Limb (tissue), 2 donors: ENCODE results near the gene GATA1.
"Not testable (repeated sequence)": the region's sequence is repeated elsewhere in the genome, so short reads cannot be mapped to it uniquely, and the experiment has no call there.

ENCODE experiments used
- DNase-seq, 2 donors: peaks; one replicate each; pipeline ENCODE4 v3.0.0-alpha.2; 2016; ENCODE audit errors: extremely low spot score in 2 of 2

GATA1 gene

GRCh38 chrX:48814722-48815121, 28.3 kb downstream of the GATA1 start:
- DNase-seq, result no peak

DNA sequence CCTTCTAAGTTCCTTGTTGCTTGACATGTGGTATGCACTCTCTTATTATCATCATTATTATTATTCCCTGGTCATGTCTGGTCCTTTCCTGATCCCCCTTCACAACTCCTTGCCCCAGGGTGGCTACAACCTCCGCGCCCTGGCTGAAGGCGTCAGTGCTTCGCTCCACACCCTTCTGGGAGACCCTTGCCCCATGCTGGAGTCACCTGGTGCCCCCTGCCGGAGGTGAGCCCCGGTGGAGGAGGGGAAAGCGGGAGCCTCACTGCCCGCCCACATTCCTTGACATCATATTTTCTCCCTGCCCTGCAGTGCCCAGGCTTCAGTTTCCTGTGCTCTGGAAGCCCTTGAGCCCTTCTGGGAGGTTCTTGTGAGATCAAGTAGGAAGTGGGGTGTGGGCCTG, 28.9 kb downstream of the GATA1 start:
- no peak for DNase-seq

- no peak for DNase-seq
Observed at GRCh38 chrX:48816014-48816810, 29.8 kb downstream of the GATA1 start.

GRCh38 chrX:48818098-48818497, 31.7 kb downstream of the GATA1 start:
- DNase-seq, result no peak

DNA sequence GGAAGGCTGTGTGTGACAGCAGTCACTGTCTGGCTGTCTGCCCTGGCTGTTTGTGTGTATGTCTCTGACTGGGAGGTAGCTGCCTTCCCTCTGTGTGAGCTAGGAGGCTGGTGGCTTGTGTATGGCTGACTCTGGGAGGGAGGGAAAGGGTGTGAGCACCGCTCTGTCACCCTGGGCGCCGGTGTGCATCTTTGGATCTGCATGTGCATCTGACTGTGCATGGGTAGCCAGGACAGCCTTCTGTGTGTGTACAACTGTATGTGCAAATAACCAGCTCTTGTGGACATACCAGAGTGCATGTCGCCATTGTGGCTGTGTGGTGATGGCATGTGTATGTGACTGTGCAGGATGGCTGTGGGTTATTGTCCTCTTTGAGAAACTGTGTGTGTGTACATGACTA, 32.5 kb downstream of the GATA1 start:
- no peak for DNase-seq

DNA sequence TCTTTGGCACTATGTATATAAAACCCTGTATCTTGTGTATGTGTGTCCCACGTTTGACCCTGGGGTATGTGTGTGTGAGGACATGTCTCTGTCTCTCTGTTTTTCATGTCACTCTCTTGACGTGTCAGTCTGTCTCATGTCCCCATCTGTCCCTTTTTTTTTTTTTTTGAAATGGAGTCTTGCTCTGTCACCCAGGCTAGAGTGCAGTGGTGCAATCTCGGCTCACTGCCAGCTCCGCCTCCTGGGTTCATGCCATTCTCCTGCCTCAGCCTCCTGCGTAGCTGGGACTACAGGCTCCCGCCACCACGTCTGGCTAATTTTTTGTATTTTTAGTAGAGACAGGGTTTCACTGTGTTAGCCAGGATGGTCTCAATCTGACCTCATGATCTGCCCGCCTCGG, 33.0 kb downstream of the GATA1 start:
- not testable (repeated sequence) for DNase-seq

DNA sequence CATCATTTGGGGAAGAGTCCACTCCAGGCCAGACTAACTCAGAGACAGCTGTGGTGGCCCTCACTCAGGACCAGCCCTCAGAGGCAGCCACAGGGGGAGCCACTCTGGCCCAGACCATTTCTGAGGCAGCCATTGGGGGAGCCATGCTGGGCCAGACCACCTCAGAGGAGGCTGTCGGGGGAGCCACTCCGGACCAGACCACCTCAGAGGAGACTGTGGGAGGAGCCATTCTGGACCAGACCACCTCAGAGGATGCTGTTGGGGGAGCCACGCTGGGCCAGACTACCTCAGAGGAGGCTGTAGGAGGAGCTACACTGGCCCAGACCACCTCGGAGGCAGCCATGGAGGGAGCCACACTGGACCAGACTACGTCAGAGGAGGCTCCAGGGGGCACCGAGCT, 36.7 kb downstream of the GATA1 start:
- no peak for DNase-seq

GRCh38 chrX:48824066-48824465, 37.7 kb downstream of the GATA1 start:
- no peak for DNase-seq

DNA sequence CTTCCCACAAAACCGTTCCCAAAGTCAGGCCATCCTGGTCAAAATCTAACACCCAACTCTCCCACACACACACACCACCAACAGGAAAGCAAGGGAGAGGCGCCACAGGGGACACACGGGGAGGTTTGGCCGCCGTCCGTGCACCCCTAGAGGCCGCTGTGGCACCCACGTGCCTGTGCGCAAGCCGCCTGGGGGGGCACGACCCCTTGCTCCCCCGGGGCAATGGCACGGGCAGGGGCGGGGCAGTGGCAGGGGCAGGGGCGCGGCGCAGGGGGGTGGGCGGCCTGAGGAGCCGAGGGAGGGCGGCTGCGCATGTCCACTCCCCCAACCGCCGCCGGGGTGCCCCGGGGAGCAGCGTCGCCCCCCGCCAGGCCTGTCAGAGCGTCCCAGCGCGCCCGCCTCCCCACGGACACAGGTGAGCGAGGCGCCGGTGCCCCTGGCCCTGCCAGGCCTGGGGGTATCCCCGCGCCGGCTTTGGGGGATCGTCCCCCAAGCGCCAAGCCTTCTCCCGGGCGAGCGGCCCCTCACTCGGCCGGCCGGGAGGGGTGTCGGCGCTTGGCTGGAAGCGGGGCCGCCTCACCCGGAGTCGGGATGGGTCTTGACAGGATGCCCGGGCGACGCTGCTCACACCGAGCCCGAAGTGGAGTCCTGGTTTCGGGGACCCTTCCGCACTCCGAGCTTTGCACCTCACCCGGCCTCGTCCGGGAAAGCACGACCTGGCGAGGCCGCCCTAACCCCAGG, 39.9 kb downstream of the GATA1 start, which contains the start of gene ERAS:
Gene ERAS (plus strand): TSS at position 379 of the 741 bp plus-strand sequence. CDS start 2,611 bp downstream, outside the sequence.
- DNase-seq, result no peak

GRCh38 chrX:48826876-48827653, 40.7 kb downstream of the GATA1 start:
- DNase-seq, result no peak

GRCh38 chrX:48827654-48827968, 41.2 kb downstream of the GATA1 start:
- no peak for DNase-seq

DNA sequence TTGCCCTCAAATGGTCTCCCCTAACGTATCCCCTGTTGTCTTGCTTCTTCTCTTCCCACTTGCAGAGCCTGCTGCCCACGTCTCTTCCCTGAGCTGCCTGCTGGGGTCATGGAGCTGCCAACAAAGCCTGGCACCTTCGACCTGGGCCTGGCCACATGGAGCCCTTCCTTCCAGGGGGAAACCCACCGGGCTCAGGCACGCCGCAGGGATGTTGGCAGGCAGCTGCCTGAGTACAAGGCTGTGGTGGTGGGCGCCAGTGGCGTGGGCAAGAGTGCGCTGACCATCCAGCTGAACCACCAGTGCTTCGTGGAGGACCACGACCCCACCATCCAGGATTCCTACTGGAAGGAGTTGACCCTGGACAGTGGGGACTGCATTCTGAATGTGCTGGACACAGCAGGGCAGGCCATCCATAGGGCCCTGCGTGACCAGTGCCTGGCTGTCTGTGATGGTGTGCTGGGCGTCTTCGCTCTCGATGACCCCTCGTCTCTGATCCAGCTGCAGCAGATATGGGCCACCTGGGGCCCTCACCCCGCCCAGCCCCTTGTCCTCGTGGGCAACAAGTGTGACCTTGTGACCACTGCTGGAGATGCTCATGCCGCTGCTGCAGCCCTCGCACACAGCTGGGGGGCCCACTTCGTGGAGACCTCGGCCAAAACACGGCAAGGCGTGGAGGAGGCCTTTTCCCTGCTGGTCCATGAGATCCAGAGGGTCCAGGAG, 42.8 kb downstream of the GATA1 start:
- no peak for DNase-seq

DNA sequence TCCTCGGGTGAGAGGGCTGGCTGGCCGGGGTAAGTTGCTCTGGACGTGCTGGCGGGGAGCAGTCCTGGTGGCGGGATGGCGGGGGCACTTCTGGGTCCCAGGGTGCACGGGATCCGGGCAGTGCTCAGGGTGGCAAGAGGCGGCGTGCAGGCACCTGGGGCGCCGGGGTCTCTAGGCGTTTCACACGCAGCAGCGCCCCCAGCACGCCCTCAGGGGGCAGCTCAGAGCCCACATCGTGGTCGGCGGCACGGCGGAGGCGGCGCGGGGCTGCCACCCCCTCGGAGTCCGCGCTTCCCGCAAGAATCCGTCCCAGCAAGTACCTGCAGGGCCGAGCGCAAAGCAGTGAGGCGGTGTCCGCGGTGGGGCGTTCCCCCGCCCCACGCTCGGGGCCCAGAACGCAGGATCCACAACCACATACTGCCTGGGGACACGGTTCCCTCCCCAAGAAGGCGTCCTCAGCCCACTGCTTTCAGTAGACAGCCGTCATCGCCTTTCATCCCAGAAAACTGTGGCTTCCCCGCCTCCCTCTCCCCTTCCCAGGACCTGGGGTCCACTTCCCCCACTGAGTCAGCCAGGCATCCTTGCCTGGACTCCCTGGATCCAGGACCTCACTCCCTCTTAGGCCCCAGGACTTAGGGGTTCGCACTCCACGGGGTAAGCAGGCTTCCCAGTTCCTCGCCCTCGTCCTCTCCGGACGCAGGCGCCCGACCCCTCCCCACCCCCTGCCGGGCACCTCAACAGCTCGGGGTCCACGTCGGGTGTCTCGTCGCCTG, 44.9 kb downstream of the GATA1 start:
- no peak for DNase-seq

DNA sequence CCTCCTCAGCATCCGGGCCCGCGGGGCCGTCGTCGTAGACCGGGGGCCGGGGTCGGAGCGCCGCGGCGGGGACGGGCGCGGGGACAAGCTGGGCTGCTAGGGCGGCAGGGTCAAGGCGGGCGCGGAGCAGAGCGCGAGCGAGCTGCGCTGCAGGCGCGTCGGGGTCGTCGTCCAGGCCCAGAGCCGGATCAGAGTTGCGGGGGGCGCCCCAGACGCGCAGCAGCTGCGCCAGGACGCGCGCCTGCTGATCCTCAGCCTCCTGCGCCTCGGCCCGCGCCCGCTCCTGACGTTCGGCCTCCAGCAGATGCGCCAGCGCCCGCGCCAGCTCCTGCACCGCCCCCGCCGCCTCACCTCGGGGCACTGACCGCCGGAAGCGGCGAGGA, 45.5 kb downstream of the GATA1 start:
- no peak for DNase-seq

DNA sequence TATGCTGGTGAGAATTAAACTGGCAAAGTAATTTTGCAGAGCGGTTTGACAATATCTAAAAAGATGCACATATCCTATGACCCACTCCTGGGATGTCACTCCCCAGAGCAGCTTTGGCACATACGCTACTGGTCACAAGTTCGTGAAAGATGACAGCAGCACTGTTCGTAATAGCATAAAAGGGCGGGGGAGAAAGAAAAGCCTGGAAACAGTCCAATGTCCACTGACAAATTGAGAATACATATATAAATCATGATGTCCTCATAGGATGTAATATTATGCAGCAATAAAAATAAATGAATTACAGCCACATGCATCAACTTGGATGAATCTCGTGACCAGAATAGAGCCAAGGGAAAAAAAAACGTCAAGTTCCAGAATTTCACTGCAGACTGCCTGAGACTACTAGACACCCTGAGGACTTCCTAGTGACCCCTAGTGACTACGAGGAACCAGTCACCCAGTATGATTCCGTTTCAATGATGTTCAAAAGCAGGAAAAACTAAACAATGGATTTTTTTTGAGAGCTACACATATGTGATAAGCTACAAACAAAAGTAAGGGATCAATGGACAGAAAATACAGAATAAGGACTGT, 47.2 kb downstream of the GATA1 start:
- DNase-seq, result no peak

DNA sequence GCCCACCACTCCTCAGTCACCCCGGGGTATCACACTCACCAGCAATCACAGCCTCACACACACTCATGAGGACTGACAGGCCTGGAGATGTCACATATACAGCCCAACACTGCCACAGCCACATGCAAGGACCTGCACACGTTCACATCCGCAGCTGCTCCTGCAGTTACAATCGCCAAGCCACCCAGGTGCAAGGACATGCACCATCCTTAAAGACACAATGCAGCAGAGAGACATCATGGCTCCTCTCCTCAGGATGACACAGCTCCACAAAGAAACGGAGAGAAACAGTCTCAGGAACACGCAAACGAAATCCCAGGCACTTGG, 48.0 kb downstream of the GATA1 start:
- DNase-seq, result peak in 1 of 2 donors; percentile 27

- peak in 1 of 2 donors; percentile 65 for DNase-seq
Observed at GRCh38 chrX:48835524-48836329, 49.3 kb downstream of the GATA1 start, which contains the start of gene PCSK1N. PCSK1N (minus strand) TSS chrX:48835610; CDS start chrX:48835532, 78 bp downstream.

DNA sequence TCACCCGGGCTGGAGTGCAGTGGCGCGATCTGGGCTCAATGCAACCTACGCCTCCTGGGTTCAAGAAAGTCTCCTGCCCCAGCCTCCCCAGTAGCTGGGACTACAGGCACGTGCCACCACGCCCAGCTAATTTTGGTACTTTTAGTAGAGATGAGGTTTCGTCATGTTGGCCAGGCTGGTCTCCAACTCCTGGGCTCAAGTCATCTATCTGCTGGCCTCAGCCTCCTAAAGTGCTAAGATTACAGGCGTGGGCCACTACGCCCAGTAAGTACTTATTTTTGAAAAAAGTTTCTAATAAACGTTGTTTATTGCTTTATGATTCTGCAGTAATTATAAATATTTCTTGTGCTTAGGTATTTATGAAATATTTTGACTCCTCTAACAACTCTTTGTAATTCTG, 53.3 kb downstream of the GATA1 start:
- no peak for DNase-seq
